Nephron (organoid): ENCODE data around the gene AGPAT2.

ENCODE experiments used
- H3K27ac Mint-ChIP-seq, 3 experiments: 2 replicates each; pipeline ENCODE4 v1.8.0; 2020; ENCODE audit warnings: mixed read lengths in 3 of 3, mild to moderate bottlenecking in 2 of 3, moderate library complexity in 1 of 3
- H3K27me3 Mint-ChIP-seq: 2 replicates; pipeline ENCODE4 v1.8.0; 2021; ENCODE audit warnings: low read depth, mild to moderate bottlenecking, moderate library complexity, mixed read lengths
- H3K36me3 Mint-ChIP-seq: 2 replicates; pipeline ENCODE4 v1.8.0; 2020; ENCODE audit warnings: low read depth, mixed read lengths
- H3K4me1 Mint-ChIP-seq: 2 replicates; pipeline ENCODE4 v1.8.0; 2020; ENCODE audit warnings: mixed read lengths
- H3K4me3 Mint-ChIP-seq, 3 experiments: 2 replicates each; pipeline ENCODE4 v1.8.0; 2020; ENCODE audit warnings: mild to moderate bottlenecking in 3 of 3, mixed read lengths in 3 of 3, moderate library complexity in 2 of 3
- H3K9me3 Mint-ChIP-seq: 2 replicates; pipeline ENCODE4 v1.8.0; 2020; ENCODE audit warnings: mixed read lengths
- CTCF ChIP-seq, 3 experiments: fragments of 200-600 bp; sonication (generic); IDR thresholded peaks; one replicate each; pipeline ENCODE4 v1.5.0; 2021; ENCODE audit warnings: antibody characterized with exemption in 3 of 3; ENCODE audit not compliant: unreplicated experiment in 3 of 3

AGPAT2 gene

GRCh38 chr9:136685790-136686533 is 1.3 kb downstream of the AGPAT2 start:
- H3K9me3 Mint-ChIP-seq: no peaks in the 10 kb centered on the region
- H3K4me1 Mint-ChIP-seq: no peaks in the 10 kb centered on the region
- peak overlapping the region in 1 of 3 experiments; percentile 68 for H3K27ac Mint-ChIP-seq
- no peak for TF ChIP-seq CTCF (IDR thresholded peaks at IDR 0.05; ENCODE audit: unreplicated experiment in 3 of 3)
- no peaks in the 10 kb centered on the region for H3K27me3 Mint-ChIP-seq
- H3K4me3 Mint-ChIP-seq: peak overlapping the region; percentile 89 to 90 (median 90)
- H3K36me3 Mint-ChIP-seq: no peaks in the 10 kb centered on the region

GRCh38 chr9:136685216-136685615 is 2.0 kb downstream of the AGPAT2 start:
- Mint-ChIP-seq H3K36me3 (no peaks in the 10 kb centered on the region), H3K27me3 (no peaks in the 10 kb centered on the region), H3K27ac (no peak overlapping the region), H3K9me3 (no peaks in the 10 kb centered on the region), H3K4me3 (no peak overlapping the region), H3K4me1 (no peaks in the 10 kb centered on the region)
- no peak for TF ChIP-seq CTCF (IDR thresholded peaks at IDR 0.05; ENCODE audit: unreplicated experiment in 3 of 3)

GRCh38 chr9:136684799-136685198 is 2.5 kb downstream of the AGPAT2 start:
- no peaks in the 10 kb centered on the region for H3K27me3 Mint-ChIP-seq
- no peak overlapping the region for H3K27ac Mint-ChIP-seq
- no peak for TF ChIP-seq CTCF (IDR thresholded peaks at IDR 0.05; ENCODE audit: unreplicated experiment in 3 of 3)
- peak overlapping the region in 1 of 3 experiments; percentile 25 for H3K4me3 Mint-ChIP-seq
- no peaks in the 10 kb centered on the region for H3K4me1 Mint-ChIP-seq
- no peaks in the 10 kb centered on the region for H3K36me3 Mint-ChIP-seq
- no peaks in the 10 kb centered on the region for H3K9me3 Mint-ChIP-seq

- Mint-ChIP-seq H3K4me1 (no peaks in the 10 kb centered on the region), H3K27me3 (no peaks in the 10 kb centered on the region)
- TF ChIP-seq CTCF (IDR thresholded peaks at IDR 0.05; ENCODE audit: unreplicated experiment in 3 of 3): no peak
These were observed 2.9 kb downstream of the AGPAT2 start for GRCh38 chr9:136684339-136684738.

GRCh38 chr9:136683755-136684154 is 3.5 kb downstream of the AGPAT2 start:
- Mint-ChIP-seq H3K27ac (no peak overlapping the region), H3K4me3 (peak overlapping the region in 2 of 3 experiments; percentile 38 to 41), H3K9me3 (no peaks in the 10 kb centered on the region)

More at GRCh38 chr9:136684339-136684738, 2.9 kb downstream of the AGPAT2 start:
- no peaks in the 10 kb centered on the region for H3K36me3 Mint-ChIP-seq
- H3K27ac Mint-ChIP-seq: no peak overlapping the region
- H3K4me3 Mint-ChIP-seq: peak overlapping the region in 1 of 3 experiments; percentile 38
- no peaks in the 10 kb centered on the region for H3K9me3 Mint-ChIP-seq

More at GRCh38 chr9:136683755-136684154, 3.5 kb downstream of the AGPAT2 start:
- H3K36me3 Mint-ChIP-seq: no peaks in the 10 kb centered on the region
- TF ChIP-seq CTCF (IDR thresholded peaks at IDR 0.05; ENCODE audit: unreplicated experiment in 3 of 3): no peak
- no peaks in the 10 kb centered on the region for H3K4me1 Mint-ChIP-seq
- H3K27me3 Mint-ChIP-seq: no peaks in the 10 kb centered on the region
